Peyer's patch (tissue), 4 donors: ENCODE data around the gene CLEC12A.

Source experiments
- POLR2A ChIP-seq, 2 donors: fragments of 450-650 bp; IDR thresholded peaks; one replicate each; pipeline ENCODE4 v1.5.1; 2017; ENCODE audit warnings: antibody characterized with exemption in 2 of 2, mild to moderate bottlenecking in 2 of 2, moderate library complexity in 2 of 2
- TF ChIP-seq, protein P1 (sequence below), 6 experiments: fragments of 450-650 bp in 4 of 6; fragments of 200-600 bp in 2 of 6; sonication (generic) in 1 of 6; IDR thresholded peaks; one replicate each; pipeline ENCODE4 v1.5.1; 2017 to 2019; ENCODE audit warnings: antibody characterized with exemption in 6 of 6, mild to moderate bottlenecking in 3 of 6, moderate library complexity in 1 of 6

DNA sequence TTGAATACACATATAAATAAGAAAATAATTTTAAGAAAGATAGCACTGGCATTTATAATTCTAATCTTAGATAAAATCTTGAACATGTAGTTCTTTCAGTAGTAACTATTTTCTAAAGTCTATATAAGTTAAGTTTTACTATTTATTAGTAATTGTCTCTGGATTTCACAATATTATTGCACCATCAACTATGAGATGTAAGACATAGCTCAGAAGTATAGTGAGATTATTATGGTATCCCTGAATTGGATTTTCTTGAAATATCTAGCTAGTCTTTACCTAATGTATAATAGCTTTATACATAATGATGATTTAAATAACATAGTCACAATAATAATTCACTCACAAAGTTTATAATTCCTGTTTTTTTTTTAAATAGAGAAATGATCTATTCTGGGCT lies 6.7 kb downstream of the CLEC12A start:
- no peak for TF ChIP-seq POLR2A (IDR thresholded peaks at IDR 0.05)
- TF ChIP-seq, protein P1, sequence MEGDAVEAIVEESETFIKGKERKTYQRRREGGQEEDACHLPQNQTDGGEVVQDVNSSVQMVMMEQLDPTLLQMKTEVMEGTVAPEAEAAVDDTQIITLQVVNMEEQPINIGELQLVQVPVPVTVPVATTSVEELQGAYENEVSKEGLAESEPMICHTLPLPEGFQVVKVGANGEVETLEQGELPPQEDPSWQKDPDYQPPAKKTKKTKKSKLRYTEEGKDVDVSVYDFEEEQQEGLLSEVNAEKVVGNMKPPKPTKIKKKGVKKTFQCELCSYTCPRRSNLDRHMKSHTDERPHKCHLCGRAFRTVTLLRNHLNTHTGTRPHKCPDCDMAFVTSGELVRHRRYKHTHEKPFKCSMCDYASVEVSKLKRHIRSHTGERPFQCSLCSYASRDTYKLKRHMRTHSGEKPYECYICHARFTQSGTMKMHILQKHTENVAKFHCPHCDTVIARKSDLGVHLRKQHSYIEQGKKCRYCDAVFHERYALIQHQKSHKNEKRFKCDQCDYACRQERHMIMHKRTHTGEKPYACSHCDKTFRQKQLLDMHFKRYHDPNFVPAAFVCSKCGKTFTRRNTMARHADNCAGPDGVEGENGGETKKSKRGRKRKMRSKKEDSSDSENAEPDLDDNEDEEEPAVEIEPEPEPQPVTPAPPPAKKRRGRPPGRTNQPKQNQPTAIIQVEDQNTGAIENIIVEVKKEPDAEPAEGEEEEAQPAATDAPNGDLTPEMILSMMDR (IDR thresholded peaks at IDR 0.05), result no peak
